ENCODE measurements around the gene FAM83G. TPM values are rescaled to one million over a fixed set of nuclear protein-coding genes. Genes with fewer than 3 reads are reported as not detected.
"Not testable (repeated sequence)": the region's sequence is repeated elsewhere in the genome, so short reads cannot be mapped to it uniquely, and the experiment has no call there.

The FAM83G gene
- total and polyA plus RNA-seq, 12 donors: 1.8 to 7.3 (median 4.0) TPM

- 86 to 93% (median 90%) methylated on average over 4 of the region's 4 CpGs for WGBS, 4 donors
- DNase-seq: no peak
- H3K27ac ChIP-seq: no peak overlapping the region
- no peaks in the 10 kb centered on the region for H3K4me1 ChIP-seq (replicated peaks in 1 of 2)
- intact Hi-C loops (cut with DNase I): no loop called here
- no peaks in the 10 kb centered on the region for H3K9me3 ChIP-seq (replicated peaks in 1 of 3)
- no peaks in the 10 kb centered on the region for H3K27me3 ChIP-seq
- no peak overlapping the region for H3K4me3 ChIP-seq
- TF ChIP-seq CTCF (IDR thresholded peaks at IDR 0.05) (no peak), POLR2A (IDR thresholded peaks at IDR 0.05) (no peak)
- no peaks in the 10 kb centered on the region for H3K36me3 ChIP-seq (replicated peaks in 1 of 2)
Measured at GRCh38 chr17:18957831-18958230, 46.7 kb downstream of the FAM83G start.

GRCh38 chr17:18956581-18956980 lies 48.0 kb downstream of the FAM83G start:
- intact Hi-C loops (cut with DNase I): no loop called here
- no peak overlapping the region for H3K4me3 ChIP-seq
- H3K36me3 ChIP-seq (replicated peaks in 1 of 2): no peaks in the 10 kb centered on the region
- H3K27me3 ChIP-seq: no peaks in the 10 kb centered on the region
- H3K27ac ChIP-seq: no peak overlapping the region
- TF ChIP-seq POLR2A (IDR thresholded peaks at IDR 0.05) (no peak), CTCF (IDR thresholded peaks at IDR 0.05) (no peak)
- 81 to 94% (median 90%) methylated on average over 3 of the region's 3 CpGs for WGBS, 4 donors
- no peaks in the 10 kb centered on the region for H3K4me1 ChIP-seq (replicated peaks in 1 of 2)
- no peak for DNase-seq
- H3K9me3 ChIP-seq (replicated peaks in 1 of 3): no peaks in the 10 kb centered on the region

GRCh38 chr17:18956021-18956420 lies 48.5 kb downstream of the FAM83G start:
- 91 to 97% (median 94%) methylated on average over 6 of the region's 6 CpGs for WGBS, 4 donors
- H3K36me3 ChIP-seq (replicated peaks in 1 of 2); H3K4me3 ChIP-seq; H3K9me3 ChIP-seq (replicated peaks in 1 of 3); H3K27ac ChIP-seq; DNase-seq; H3K4me1 ChIP-seq (replicated peaks in 1 of 2); intact Hi-C loops (cut with DNase I); H3K27me3 ChIP-seq: not testable (repeated sequence)

GRCh38 chr17:18955009-18955408 lies 49.6 kb downstream of the FAM83G start:
- Histone ChIP-seq H3K36me3 (replicated peaks in 1 of 2) (no peaks in the 10 kb centered on the region), H3K4me1 (replicated peaks in 1 of 2) (no peaks in the 10 kb centered on the region), H3K27me3 (no peaks in the 10 kb centered on the region), H3K27ac (no peak overlapping the region), H3K9me3 (replicated peaks in 1 of 3) (no peaks in the 10 kb centered on the region), H3K4me3 (no peak overlapping the region)
- 91 to 96% (median 93%) methylated on average over 6 of the region's 6 CpGs for WGBS, 4 donors
- intact Hi-C loops (cut with DNase I): no loop called here
- DNase-seq: no peak
- TF ChIP-seq POLR2A (IDR thresholded peaks at IDR 0.05) (no peak), CTCF (IDR thresholded peaks at IDR 0.05) (no peak)

- no peak overlapping the region for H3K27ac ChIP-seq
- no peaks in the 10 kb centered on the region for H3K4me1 ChIP-seq (replicated peaks in 1 of 2)
- H3K4me3 ChIP-seq: no peak overlapping the region
- intact Hi-C loops (cut with DNase I): no loop called here
- TF ChIP-seq POLR2A (IDR thresholded peaks at IDR 0.05) (no peak), CTCF (IDR thresholded peaks at IDR 0.05) (no peak)
- DNase-seq: no peak
- H3K9me3 ChIP-seq (replicated peaks in 1 of 3): no peaks in the 10 kb centered on the region
- WGBS, 4 donors: 92 to 96% (median 94%) methylated on average over 2 to 3 of the region's 3 CpGs
- H3K27me3 ChIP-seq: no peaks in the 10 kb centered on the region
- no peaks in the 10 kb centered on the region for H3K36me3 ChIP-seq (replicated peaks in 1 of 2)
Measured at GRCh38 chr17:18954321-18954720, 50.2 kb downstream of the FAM83G start.
